ENCODE data around the gene MFSD6. TPM values are rescaled to one million over a fixed set of nuclear protein-coding genes. Genes with fewer than 3 reads are reported as not detected.
A peak's percentile ranks its signal among the peaks of the same experiment; 100 is the strongest.
"Not testable (repeated sequence)": the region's sequence is repeated elsewhere in the genome, so short reads cannot be mapped to it uniquely, and the experiment has no call there.

The MFSD6 gene
- total RNA-seq, 1 donor from 2014 or later, result 26.2 TPM

- DNase-seq, result no peak
Observed at GRCh38 chr2:190405995-190406394, 2.2 kb upstream of the MFSD6 start.

DNA sequence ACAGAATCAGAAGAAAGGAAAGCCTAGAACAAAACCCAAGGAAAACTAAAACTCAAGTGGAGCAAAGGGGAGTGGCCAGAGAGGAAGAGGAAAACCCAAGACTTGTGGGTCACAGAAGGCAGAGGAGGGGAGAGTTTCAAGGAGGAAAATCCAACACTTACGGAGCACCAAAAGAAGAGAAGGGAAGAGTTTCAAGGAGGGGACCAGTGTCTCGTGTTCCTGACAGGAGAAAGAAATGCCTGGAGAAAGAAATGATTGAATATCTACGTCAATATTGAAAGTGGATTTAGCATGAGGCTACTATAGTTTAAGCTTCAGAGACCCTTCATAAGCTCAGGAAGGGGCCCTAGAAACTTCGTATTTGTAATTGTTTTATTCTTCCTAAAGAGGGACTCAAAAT is 1.4 kb upstream of the MFSD6 start:
- no peak for DNase-seq

GRCh38 chr2:190407246-190407661 is 901 bp upstream of the MFSD6 start:
- peak; percentile 15 for DNase-seq

GRCh38 chr2:190408538-190409271 is 550 bp downstream of the MFSD6 start:
- no peak for DNase-seq

- no peak for DNase-seq
Observed at GRCh38 chr2:190409616-190410015, 1.5 kb downstream of the MFSD6 start.

GRCh38 chr2:190410166-190410565 is 2.0 kb downstream of the MFSD6 start:
- DNase-seq, result no peak

- DNase-seq, result no peak
Observed at GRCh38 chr2:190412966-190413365, 4.8 kb downstream of the MFSD6 start.

- no peak for DNase-seq
Observed at GRCh38 chr2:190413421-190413820, 5.3 kb downstream of the MFSD6 start.

DNA sequence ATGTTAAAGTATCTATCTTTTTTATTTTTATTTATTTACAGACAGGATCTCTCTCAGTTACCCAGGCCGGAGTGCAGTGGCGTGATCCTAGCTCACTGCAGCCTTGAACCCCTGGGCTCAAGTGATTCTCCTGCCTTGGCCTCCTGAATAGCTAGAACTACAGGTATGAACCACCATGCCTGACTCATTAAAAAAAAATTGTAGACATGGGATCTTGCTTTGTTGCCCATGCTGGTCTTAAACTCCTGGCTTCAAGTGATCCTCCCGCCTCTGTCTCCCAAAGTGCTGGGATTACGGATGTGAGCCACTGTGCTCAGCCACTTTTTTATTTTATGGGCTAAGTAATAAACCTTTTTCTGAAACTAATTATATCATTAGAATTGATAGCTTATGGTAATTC is 7.1 kb downstream of the MFSD6 start:
- DNase-seq, result no peak

- no peak for DNase-seq
Observed at GRCh38 chr2:190415794-190416775, 7.9 kb downstream of the MFSD6 start.

GRCh38 chr2:190417045-190417842 is 9.1 kb downstream of the MFSD6 start:
- DNase-seq, result no peak

DNA sequence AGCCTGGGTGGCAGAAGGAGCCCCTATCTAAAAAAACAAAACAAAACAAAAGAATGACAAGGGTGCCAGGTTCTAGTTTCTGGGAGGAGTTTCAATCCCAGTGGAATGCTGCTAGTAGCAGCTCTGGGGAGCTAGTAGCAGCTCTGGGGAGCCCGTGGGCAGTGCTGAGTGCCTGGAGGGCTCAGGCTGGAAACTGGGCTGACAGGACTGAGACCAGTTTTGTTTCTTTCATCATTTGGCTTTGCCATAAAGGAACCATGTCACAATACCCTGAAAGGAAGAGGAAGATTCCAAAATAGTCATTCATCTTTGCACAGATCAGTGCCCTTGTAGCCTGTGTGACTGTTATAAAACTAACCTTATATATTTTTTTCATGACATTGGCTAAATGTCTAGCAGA is 10.6 kb downstream of the MFSD6 start:
- DNase-seq, result no peak

- DNase-seq, result no peak
Observed at GRCh38 chr2:190420801-190421200, 12.6 kb downstream of the MFSD6 start.

- no peak for DNase-seq
Observed at GRCh38 chr2:190425221-190425866, 17.2 kb downstream of the MFSD6 start.

GRCh38 chr2:190425883-190426658 is 17.9 kb downstream of the MFSD6 start:
- DNase-seq, result no peak

DNA sequence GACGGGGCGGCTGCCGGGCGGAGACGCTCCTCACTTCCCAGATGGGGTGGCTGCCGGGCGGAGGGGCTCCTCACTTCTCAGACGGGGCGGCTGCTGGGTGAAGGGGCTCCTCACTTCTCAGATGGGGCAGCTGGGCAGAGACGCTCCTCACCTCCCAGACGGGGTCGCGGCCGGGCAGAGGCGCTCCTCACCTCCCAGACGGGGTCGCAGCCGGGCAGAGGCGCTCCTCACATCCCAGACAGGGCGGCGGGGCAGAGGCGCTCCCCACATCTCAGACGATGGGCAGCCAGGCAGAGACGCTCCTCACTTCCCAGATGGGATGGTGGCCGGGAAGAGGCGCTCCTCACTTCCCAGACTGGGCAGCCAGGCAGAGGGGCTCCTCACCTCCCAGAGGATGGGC is 22.7 kb downstream of the MFSD6 start:
- DNase-seq, result not testable (repeated sequence)

GRCh38 chr2:190431907-190432306 is 23.8 kb downstream of the MFSD6 start:
- DNase-seq, result no peak

- DNase-seq, result no peak
Observed at GRCh38 chr2:190432567-190433231, 24.5 kb downstream of the MFSD6 start.

GRCh38 chr2:190435031-190435670 is 27.0 kb downstream of the MFSD6 start:
- no peak for DNase-seq

DNA sequence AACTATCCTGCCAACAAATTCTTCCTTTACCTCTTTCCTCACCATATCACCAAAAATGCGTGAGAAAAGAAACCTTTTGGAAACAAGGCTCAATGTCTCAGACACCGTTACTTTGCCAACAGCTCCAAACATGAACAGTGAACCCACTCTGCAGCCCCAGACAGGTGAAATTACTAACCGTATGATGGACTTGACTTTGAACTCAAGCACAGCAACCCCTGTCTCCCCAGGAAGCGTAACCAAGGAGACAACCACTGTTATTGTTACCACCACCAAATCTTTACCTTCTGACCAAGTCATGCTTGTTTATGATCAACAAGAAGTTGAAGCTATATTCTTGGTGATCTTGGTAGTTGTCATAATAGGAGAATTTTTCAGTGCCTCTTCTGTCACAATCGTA is 28.4 kb downstream of the MFSD6 start:
- DNase-seq, result no peak
